HG03095 (cell line): Measurements from ENCODE around the gene PRRX2.
"Not testable (repeated sequence)": the region's sequence is repeated elsewhere in the genome, so short reads cannot be mapped to it uniquely, and the experiment has no call there.

Source experiments
- ATAC-seq: cut with Tn5 transposase; IDR thresholded peaks from one replicate; pipeline ENCODE4 v1.9.1; 2021; ENCODE audit warnings: moderate library complexity; ENCODE audit not compliant: unreplicated experiment

PRRX2 gene

GRCh38 chr9:129731477-129732085, 66.1 kb downstream of the PRRX2 start:
- ATAC-seq: no peak

GRCh38 chr9:129732100-129732499, 66.7 kb downstream of the PRRX2 start:
- ATAC-seq: no peak

GRCh38 chr9:129732946-129733631, 67.6 kb downstream of the PRRX2 start:
- no peak for ATAC-seq

GRCh38 chr9:129733632-129733953, 68.1 kb downstream of the PRRX2 start:
- no peak for ATAC-seq

GRCh38 chr9:129735546-129735945, 70.1 kb downstream of the PRRX2 start:
- no peak for ATAC-seq

- no peak for ATAC-seq
Measured at GRCh38 chr9:129736334-129736733, 70.9 kb downstream of the PRRX2 start.

GRCh38 chr9:129737479-129738274, 72.2 kb downstream of the PRRX2 start:
- ATAC-seq: no peak

GRCh38 chr9:129739432-129739831, 74.0 kb downstream of the PRRX2 start:
- ATAC-seq: no peak

GRCh38 chr9:129740174-129740573, 74.7 kb downstream of the PRRX2 start:
- ATAC-seq: no peak

- ATAC-seq: no peak
Measured at GRCh38 chr9:129740666-129741464, 75.4 kb downstream of the PRRX2 start.

- ATAC-seq: no peak
Measured at GRCh38 chr9:129745200-129745599, 79.8 kb downstream of the PRRX2 start.

GRCh38 chr9:129746092-129746777, 80.8 kb downstream of the PRRX2 start:
- no peak for ATAC-seq

- no peak for ATAC-seq
Measured at GRCh38 chr9:129748249-129748648, 82.8 kb downstream of the PRRX2 start.

- not testable (repeated sequence) for ATAC-seq
Measured at GRCh38 chr9:129749052-129749451, 83.6 kb downstream of the PRRX2 start.

GRCh38 chr9:129749575-129749974, 84.1 kb downstream of the PRRX2 start:
- no peak for ATAC-seq

GRCh38 chr9:129750013-129750638, 84.7 kb downstream of the PRRX2 start:
- ATAC-seq: no peak

GRCh38 chr9:129751841-129752801, 86.7 kb downstream of the PRRX2 start:
- no peak for ATAC-seq

GRCh38 chr9:129752900-129753729, 87.7 kb downstream of the PRRX2 start, which contains the start of gene PTGES:
TSS of gene PTGES (minus strand) at chr9:129753042. CDS start at chr9:129753012, 30 bp downstream.
- no peak for ATAC-seq
